Gastrocnemius medialis (tissue), 4 donors: ENCODE results near the gene INPP4A.

Experiments used
- POLR2A ChIP-seq, 2 donors: fragments of 450-650 bp; IDR thresholded peaks; one replicate each; pipeline ENCODE4 v1.6.1; 2017; ENCODE audit warnings: antibody characterized with exemption in 2 of 2, mild to moderate bottlenecking in 2 of 2, moderate library complexity in 2 of 2
- TF ChIP-seq, protein P1 (sequence below), 5 experiments: fragments of 450-650 bp in 3 of 5; fragments of 200-600 bp in 2 of 5; sonication (generic) in 2 of 5; IDR thresholded peaks in 4 of 5; conservative IDR thresholded peaks in 1 of 5; 1 replicate in 4 of 5; 2 replicates in 1 of 5; pipeline ENCODE4 v1.5.1; 2016 to 2019; ENCODE audit warnings: antibody characterized with exemption in 5 of 5, mild to moderate bottlenecking in 3 of 5, moderate library complexity in 3 of 5

DNA sequence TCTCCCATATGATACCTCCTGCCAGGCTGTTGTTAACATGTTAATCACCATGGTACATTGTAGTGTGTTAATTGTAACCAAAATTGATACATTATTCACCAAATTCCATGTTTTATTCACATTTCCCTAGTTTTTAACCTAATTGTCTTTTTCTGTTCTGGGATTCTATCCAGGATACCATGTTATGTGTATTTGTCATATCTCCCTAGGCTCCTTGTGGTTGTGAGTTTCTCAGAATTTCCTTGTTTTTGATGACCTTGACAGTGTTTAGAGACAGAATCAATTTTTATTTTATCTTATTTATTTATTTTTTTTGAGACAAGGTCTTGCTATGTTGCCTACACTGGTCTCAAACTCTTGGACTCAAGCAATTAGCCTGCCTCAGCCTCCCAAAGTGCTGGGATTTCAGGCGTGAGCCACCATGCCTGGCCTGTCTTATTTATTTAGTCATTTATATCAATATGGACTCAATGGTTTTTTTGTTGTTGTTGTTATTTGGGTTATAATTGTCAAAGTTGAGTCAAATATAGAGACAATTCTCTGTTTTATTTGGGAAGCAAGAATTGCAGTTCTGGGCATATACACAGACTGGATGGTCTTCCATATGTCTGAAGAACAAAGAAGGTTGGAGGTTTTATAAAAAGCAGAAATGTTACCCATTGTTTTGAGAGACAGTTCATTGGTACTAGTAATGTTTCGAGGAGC, 42.6 kb downstream of the INPP4A start:
- TF ChIP-seq, protein P1, sequence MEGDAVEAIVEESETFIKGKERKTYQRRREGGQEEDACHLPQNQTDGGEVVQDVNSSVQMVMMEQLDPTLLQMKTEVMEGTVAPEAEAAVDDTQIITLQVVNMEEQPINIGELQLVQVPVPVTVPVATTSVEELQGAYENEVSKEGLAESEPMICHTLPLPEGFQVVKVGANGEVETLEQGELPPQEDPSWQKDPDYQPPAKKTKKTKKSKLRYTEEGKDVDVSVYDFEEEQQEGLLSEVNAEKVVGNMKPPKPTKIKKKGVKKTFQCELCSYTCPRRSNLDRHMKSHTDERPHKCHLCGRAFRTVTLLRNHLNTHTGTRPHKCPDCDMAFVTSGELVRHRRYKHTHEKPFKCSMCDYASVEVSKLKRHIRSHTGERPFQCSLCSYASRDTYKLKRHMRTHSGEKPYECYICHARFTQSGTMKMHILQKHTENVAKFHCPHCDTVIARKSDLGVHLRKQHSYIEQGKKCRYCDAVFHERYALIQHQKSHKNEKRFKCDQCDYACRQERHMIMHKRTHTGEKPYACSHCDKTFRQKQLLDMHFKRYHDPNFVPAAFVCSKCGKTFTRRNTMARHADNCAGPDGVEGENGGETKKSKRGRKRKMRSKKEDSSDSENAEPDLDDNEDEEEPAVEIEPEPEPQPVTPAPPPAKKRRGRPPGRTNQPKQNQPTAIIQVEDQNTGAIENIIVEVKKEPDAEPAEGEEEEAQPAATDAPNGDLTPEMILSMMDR (IDR thresholded peaks at IDR 0.05 in 4 of 5, conservative IDR thresholded peaks at IDR 0.05 in 1 of 5), result no peak
- no peak for TF ChIP-seq POLR2A (IDR thresholded peaks at IDR 0.05)
